WERI-Rb-1 (cell line): Measurements from ENCODE around the gene RPN1.
A peak's percentile ranks its signal among the peaks of the same experiment; 100 is the strongest.

ENCODE experiments used
- DNase-seq: peaks from one replicate; pipeline ENCODE4 v3.0.0-alpha.2; 2020
- H3K27ac ChIP-seq: fragments of 250-450 bp; sonication (Bioruptor Pico); 2 replicates; pipeline ENCODE4 v1.5.1; 2020; ENCODE audit warnings: mild to moderate bottlenecking, moderate library complexity
- H3K27me3 ChIP-seq: fragments of 250-450 bp; sonication (Bioruptor Pico); 2 replicates; pipeline ENCODE4 v1.5.1; 2021; ENCODE audit warnings: mild to moderate bottlenecking, low read depth, moderate library complexity; ENCODE audit not compliant: insufficient read depth, severe bottlenecking
- H3K36me3 ChIP-seq: fragments of 250-450 bp; sonication (Bioruptor Pico); 2 replicates; pipeline ENCODE4 v1.5.1; 2020; ENCODE audit warnings: mild to moderate bottlenecking, moderate library complexity
- H3K4me3 ChIP-seq: 2 replicates; pipeline ENCODE4 v1.5.1; 2011; ENCODE audit warnings: low read depth, mild to moderate bottlenecking, control low read depth, low read length
- H3K9me3 ChIP-seq: fragments of 250-450 bp; sonication (Bioruptor Pico); 2 replicates; pipeline ENCODE4 v1.5.1; 2021; ENCODE audit warnings: mild to moderate bottlenecking, moderate library complexity; ENCODE audit not compliant: severe bottlenecking
- CTCF ChIP-seq: IDR thresholded peaks from 2 replicates; pipeline ENCODE4 v1.5.1; 2011; ENCODE audit warnings: low read depth, mild to moderate bottlenecking, control low read depth, inconsistent platforms, low read length

Gene RPN1

GRCh38 chr3:128585974-128586373 lies 64.6 kb downstream of the RPN1 start:
- DNase-seq = no peak
- Histone ChIP-seq H3K36me3 (no peaks in the 10 kb centered on the region), H3K9me3 (no peaks in the 10 kb centered on the region), H3K4me3 (no peak overlapping the region), H3K27ac (no peak overlapping the region), H3K27me3 (no peaks in the 10 kb centered on the region)
- TF ChIP-seq CTCF = no peak

- DNase-seq = no peak
- H3K36me3 ChIP-seq = no peaks in the 10 kb centered on the region
- no peak overlapping the region for H3K27ac ChIP-seq
- H3K9me3 ChIP-seq = peaks cover under 1% of the 10 kb centered on the region
- no peak for TF ChIP-seq CTCF
- no peaks in the 10 kb centered on the region for H3K27me3 ChIP-seq
- H3K4me3 ChIP-seq = no peak overlapping the region
Measured at GRCh38 chr3:128585189-128585588, 65.4 kb downstream of the RPN1 start.

- Histone ChIP-seq H3K4me3 (no peak overlapping the region), H3K36me3 (no peaks in the 10 kb centered on the region), H3K27ac (no peak overlapping the region), H3K27me3 (no peaks in the 10 kb centered on the region), H3K9me3 (peaks cover 2% of the 10 kb centered on the region)
- DNase-seq = peak; percentile 76
- TF ChIP-seq CTCF = peak; percentile 87
Measured at GRCh38 chr3:128584412-128585020, 66.1 kb downstream of the RPN1 start.

- TF ChIP-seq CTCF = no peak
- Histone ChIP-seq H3K27ac (no peak overlapping the region), H3K9me3 (peaks cover 2% of the 10 kb centered on the region), H3K4me3 (no peak overlapping the region), H3K27me3 (no peaks in the 10 kb centered on the region), H3K36me3 (no peaks in the 10 kb centered on the region)
- DNase-seq = no peak
Measured at GRCh38 chr3:128581566-128581965, 69.1 kb downstream of the RPN1 start.

GRCh38 chr3:128579927-128580326 lies 70.7 kb downstream of the RPN1 start:
- no peak for TF ChIP-seq CTCF
- H3K9me3 ChIP-seq = peaks cover 2% of the 10 kb centered on the region
- H3K4me3 ChIP-seq = no peak overlapping the region
- H3K36me3 ChIP-seq = no peaks in the 10 kb centered on the region
- H3K27me3 ChIP-seq = no peaks in the 10 kb centered on the region
- no peak overlapping the region for H3K27ac ChIP-seq
- DNase-seq = no peak

- H3K27me3 ChIP-seq = no peaks in the 10 kb centered on the region
- no peak for DNase-seq
- no peak overlapping the region for H3K27ac ChIP-seq
Measured at GRCh38 chr3:128578346-128578745, 72.3 kb downstream of the RPN1 start.

More at GRCh38 chr3:128578346-128578745, 72.3 kb downstream of the RPN1 start:
- TF ChIP-seq CTCF = no peak
- Histone ChIP-seq H3K9me3 (peaks cover 2% of the 10 kb centered on the region), H3K4me3 (no peak overlapping the region), H3K36me3 (no peaks in the 10 kb centered on the region)
